Activated T-cell treated with anti-CD3 and anti-CD28 coated beads, Interleukin-2, amount 50 U/mL, for 24 hours (primary cell): ENCODE measurements around the gene RASSF8.

Source experiments
- DNase-seq: peaks from one replicate; pipeline ENCODE4 v3.0.0-alpha.2; 2020
- H3K27ac Mint-ChIP-seq: 2 replicates; pipeline ENCODE4 v1.8.0; 2020; ENCODE audit warnings: mild to moderate bottlenecking, mixed read lengths
- H3K27me3 Mint-ChIP-seq: 2 replicates; pipeline ENCODE4 v1.8.0; 2020; ENCODE audit warnings: mixed read lengths
- H3K36me3 Mint-ChIP-seq: 2 replicates; pipeline ENCODE4 v1.8.0; 2020; ENCODE audit warnings: low read depth, mixed read lengths
- H3K4me1 Mint-ChIP-seq: 2 replicates; pipeline ENCODE4 v1.8.0; 2020; ENCODE audit warnings: low read depth, mixed read lengths
- H3K4me3 Mint-ChIP-seq: 2 replicates; pipeline ENCODE4 v1.8.0; 2020; ENCODE audit warnings: mild to moderate bottlenecking, moderate library complexity, mixed read lengths
- H3K9me3 Mint-ChIP-seq: 2 replicates; pipeline ENCODE4 v1.8.0; 2020; ENCODE audit warnings: mixed read lengths

Gene RASSF8

DNA sequence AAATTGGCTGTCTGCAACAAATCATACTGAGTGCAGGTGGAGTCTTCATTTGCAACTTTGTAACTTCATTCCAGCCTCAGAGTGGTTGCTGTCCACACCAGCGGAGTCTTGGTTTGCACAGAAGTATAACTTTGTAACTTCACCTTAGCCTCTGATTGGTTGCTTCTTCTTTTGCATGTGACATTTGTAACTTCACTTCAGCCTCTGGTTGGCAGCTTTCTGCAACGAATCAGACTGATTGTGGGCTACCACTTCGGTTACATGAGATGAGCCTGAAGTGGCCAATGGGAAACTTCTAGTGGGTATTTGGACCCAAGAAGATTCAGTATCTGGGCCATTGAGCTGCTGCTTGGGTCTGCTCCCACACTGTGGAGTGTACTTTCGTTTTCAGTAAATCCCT, 17.8 kb downstream of the RASSF8 start:
- H3K36me3 Mint-ChIP-seq: no peaks in the 10 kb centered on the region
- no peaks in the 10 kb centered on the region for H3K4me1 Mint-ChIP-seq
- H3K27ac Mint-ChIP-seq: no peak overlapping the region
- no peak overlapping the region for H3K4me3 Mint-ChIP-seq
- peaks cover 8% of the 10 kb centered on the region for H3K27me3 Mint-ChIP-seq
- H3K9me3 Mint-ChIP-seq: no peaks in the 10 kb centered on the region
- no peak for DNase-seq

DNA sequence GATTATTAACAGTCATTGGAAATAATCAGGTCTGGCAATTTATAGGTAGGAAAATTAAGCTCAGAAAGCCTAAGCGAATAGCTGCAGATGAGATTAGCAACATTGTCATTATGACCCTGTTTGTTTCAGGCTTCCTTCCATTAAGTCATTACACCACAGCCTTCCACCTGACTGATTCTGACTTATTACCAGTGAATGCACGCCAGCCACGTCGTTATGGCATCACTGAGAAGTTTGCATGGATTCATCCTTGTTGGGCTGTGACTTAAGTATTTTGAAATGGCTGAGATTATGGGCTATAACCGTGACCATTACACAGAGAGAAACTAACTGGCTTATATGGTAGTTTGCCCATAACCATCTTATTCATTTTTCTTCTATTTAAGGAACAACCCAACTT, 18.6 kb downstream of the RASSF8 start:
- Mint-ChIP-seq H3K4me1 (no peaks in the 10 kb centered on the region), H3K27me3 (peaks cover 8% of the 10 kb centered on the region), H3K9me3 (no peaks in the 10 kb centered on the region), H3K4me3 (no peak overlapping the region), H3K27ac (no peak overlapping the region), H3K36me3 (no peaks in the 10 kb centered on the region)
- no peak for DNase-seq

DNA sequence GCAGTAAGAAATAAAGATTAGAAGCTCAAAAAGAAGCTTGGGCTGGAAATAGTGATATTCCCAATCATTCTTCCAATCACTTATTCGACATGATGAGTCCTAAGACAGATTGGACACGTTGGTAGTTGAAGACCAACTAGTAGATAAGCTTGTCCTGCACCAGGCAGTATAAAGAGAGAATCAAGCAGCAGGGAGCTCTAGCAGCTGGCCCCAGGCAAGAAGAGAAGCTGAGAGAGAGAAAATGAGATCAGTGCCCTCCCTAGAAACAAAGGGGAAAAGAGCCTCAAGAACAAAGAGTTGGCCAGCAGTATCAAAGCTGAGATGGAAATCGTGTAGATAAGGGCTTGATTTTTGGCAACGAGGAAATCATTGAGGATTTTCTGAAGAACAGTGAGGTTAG, 20.6 kb downstream of the RASSF8 start:
- no peaks in the 10 kb centered on the region for H3K4me1 Mint-ChIP-seq
- no peak overlapping the region for H3K4me3 Mint-ChIP-seq
- H3K27me3 Mint-ChIP-seq: peaks cover 8% of the 10 kb centered on the region
- DNase-seq: no peak
- no peak overlapping the region for H3K27ac Mint-ChIP-seq
- no peaks in the 10 kb centered on the region for H3K9me3 Mint-ChIP-seq
- no peaks in the 10 kb centered on the region for H3K36me3 Mint-ChIP-seq

DNA sequence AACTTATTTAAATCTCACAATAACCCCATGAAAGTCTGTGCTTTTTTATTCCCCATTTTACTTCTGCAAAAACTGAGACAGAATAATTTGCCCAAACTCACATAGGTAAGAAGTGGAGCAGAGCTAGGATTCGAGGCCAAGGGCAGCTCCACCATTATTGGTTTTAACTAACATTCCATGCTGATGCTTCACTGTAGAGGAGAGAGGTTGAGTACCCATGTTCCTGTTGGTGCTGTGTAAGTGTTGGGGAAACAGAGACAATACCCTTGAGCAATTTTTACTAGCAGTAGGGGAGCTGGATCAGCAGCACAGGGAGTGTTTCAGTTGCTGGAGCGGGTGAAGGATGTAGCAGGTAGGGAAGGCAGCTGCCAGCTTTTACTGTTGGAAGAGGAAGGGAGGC, 21.1 kb downstream of the RASSF8 start:
- H3K27me3 Mint-ChIP-seq: peaks cover 8% of the 10 kb centered on the region
- no peak overlapping the region for H3K4me3 Mint-ChIP-seq
- H3K4me1 Mint-ChIP-seq: no peaks in the 10 kb centered on the region
- no peaks in the 10 kb centered on the region for H3K9me3 Mint-ChIP-seq
- no peak for DNase-seq
- no peaks in the 10 kb centered on the region for H3K36me3 Mint-ChIP-seq
- no peak overlapping the region for H3K27ac Mint-ChIP-seq

DNA sequence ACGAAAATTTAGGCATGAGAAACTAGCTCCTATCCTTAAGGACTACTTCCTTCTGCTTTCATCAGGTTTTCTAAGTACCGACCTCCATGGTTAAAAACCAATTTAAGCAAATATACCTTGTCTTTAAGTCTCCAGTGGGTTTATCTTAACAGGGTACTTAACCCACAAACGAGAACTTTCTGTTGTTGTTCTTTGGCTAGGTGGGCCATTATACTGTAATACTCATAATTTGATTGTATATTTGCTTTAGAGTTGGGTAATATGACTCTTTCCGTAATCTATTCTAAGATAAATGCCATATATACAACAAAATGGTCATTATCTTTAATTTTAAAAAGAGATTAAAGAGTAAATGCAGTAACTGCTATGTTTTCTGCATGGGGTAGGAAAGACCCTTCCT, 21.6 kb downstream of the RASSF8 start:
- no peak overlapping the region for H3K27ac Mint-ChIP-seq
- peaks cover 8% of the 10 kb centered on the region for H3K27me3 Mint-ChIP-seq
- no peak overlapping the region for H3K4me3 Mint-ChIP-seq
- DNase-seq: no peak
- no peaks in the 10 kb centered on the region for H3K9me3 Mint-ChIP-seq
- H3K36me3 Mint-ChIP-seq: no peaks in the 10 kb centered on the region
- H3K4me1 Mint-ChIP-seq: no peaks in the 10 kb centered on the region

DNA sequence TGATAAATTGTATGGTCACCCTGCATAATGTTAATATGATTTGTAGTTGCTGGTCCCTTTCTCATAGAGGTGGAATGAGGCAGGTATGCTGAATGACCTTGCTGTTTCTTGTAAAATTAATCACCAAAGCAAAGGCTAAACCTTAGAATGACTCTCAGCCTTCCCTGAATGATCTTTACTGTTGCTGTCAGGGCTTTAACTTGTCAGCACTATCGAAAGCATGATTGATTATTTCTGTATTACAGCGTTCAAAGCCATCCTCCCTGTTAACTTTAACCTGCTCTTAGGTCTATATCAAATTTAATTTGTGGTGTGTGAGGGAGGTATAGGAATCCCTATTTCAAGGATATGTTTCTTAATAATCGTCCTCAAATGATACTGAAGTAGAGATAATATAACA, 23.1 kb downstream of the RASSF8 start:
- Mint-ChIP-seq H3K4me1 (no peaks in the 10 kb centered on the region), H3K36me3 (no peaks in the 10 kb centered on the region), H3K9me3 (no peaks in the 10 kb centered on the region), H3K4me3 (no peak overlapping the region), H3K27me3 (peaks cover 4% of the 10 kb centered on the region), H3K27ac (no peak overlapping the region)
- DNase-seq: no peak

DNA sequence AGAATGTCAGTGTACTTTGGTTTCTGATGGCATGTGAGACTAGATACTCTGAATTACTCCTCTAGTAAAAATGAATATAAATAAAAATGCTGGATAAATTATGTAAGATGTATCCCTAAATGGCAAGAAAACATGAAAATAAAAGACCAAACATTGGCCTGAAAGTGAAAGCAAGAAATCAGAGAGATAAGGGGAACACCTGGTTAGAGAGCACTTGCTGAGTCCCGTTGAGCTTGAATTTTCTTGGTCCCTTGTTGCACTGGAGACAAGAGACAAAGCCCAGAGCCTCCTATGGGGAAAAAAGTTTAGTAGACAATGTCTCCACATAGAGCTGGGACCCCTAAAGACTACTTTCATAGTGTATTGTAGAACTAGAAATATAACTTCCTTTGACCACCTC, 23.9 kb downstream of the RASSF8 start:
- no peaks in the 10 kb centered on the region for H3K36me3 Mint-ChIP-seq
- H3K4me3 Mint-ChIP-seq: no peak overlapping the region
- H3K27me3 Mint-ChIP-seq: peaks cover 4% of the 10 kb centered on the region
- DNase-seq: no peak
- no peaks in the 10 kb centered on the region for H3K9me3 Mint-ChIP-seq
- no peak overlapping the region for H3K27ac Mint-ChIP-seq
- no peaks in the 10 kb centered on the region for H3K4me1 Mint-ChIP-seq

DNA sequence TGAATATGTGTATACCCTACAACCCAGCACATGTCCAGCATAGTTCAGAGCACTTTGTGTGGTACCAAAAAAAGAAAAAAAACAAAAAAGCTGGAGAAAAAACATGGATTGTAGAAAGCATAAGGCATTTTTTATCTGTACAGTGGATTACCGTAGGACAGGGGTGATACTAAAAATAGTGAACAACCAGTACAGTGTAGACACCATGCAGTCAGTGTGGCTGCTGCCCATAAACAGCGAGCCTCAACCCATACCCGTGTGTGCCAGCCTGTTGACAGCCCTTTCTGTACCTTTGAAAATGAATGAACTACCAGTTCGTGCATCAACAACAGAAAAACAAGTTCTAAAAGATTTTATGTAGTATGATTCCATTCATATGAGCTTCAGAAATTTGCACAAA, 25.1 kb downstream of the RASSF8 start:
- peaks cover 4% of the 10 kb centered on the region for H3K27me3 Mint-ChIP-seq
- H3K9me3 Mint-ChIP-seq: no peaks in the 10 kb centered on the region
- no peak overlapping the region for H3K27ac Mint-ChIP-seq
- no peaks in the 10 kb centered on the region for H3K36me3 Mint-ChIP-seq
- no peaks in the 10 kb centered on the region for H3K4me1 Mint-ChIP-seq
- no peak overlapping the region for H3K4me3 Mint-ChIP-seq
- DNase-seq: no peak

DNA sequence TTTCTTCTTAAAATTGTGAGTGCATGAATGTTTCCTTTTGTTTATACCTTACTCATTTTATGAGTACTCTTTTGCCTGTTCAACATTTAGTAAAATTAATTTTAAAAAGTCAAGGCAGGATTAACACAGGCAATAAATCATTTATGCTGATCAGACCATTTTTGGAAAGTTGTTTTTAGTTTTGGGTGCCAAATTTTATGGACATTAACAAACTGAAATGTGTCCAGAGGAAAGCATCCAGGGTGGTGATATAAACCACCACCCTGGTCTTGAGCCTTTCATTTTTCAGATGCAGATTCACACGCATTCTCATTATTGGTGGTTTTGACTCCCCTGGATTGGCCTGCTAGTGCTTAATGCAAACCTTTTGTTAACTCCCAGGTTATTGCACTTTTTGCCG, 26.3 kb downstream of the RASSF8 start:
- Mint-ChIP-seq H3K27me3 (peaks cover under 1% of the 10 kb centered on the region), H3K27ac (no peak overlapping the region), H3K4me3 (no peak overlapping the region), H3K36me3 (no peaks in the 10 kb centered on the region), H3K9me3 (no peaks in the 10 kb centered on the region), H3K4me1 (no peaks in the 10 kb centered on the region)
- no peak for DNase-seq

DNA sequence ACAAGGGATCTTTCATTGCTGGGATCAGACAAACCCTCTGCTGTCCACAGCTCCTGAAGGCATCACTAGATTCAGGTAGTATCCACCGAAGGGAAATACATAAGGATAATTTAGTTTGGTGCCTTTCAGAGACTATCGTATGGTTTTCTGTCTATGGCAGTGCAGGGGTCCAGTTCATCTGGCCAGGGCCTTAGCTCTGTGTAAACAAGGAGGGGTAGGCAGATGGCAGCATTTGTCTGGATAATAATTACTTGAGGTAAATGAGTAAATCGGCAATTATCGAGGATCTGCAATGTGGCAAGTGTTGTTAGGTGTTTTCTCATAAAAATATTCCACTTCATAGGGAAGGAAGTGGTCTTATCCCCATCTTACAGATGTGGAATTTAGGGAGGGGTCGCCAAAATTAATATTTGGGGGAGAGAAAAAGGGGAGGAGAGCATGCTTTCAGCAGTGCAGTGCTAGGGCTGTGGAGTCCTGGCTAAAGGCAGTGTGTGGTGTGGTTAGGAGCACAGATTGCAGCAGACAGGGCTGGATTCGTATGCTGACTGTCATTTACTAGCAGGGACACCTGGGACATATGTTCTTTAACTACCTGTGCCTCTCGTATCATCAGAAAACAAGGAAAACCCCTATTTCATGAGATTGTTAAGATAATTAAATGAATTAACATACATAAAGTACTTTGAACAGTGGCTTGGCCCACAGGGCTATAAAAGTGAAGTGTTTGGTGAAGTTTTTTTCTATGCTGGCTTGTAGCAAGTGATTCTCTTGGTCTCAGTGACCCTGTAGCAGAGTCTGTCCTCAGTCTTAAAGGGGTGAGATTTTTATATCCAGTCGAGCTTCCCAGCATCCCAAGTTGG, 27.1 kb downstream of the RASSF8 start:
- Mint-ChIP-seq H3K36me3 (no peaks in the 10 kb centered on the region), H3K4me1 (no peaks in the 10 kb centered on the region), H3K27me3 (no peaks in the 10 kb centered on the region), H3K9me3 (no peaks in the 10 kb centered on the region), H3K27ac (no peak overlapping the region), H3K4me3 (no peak overlapping the region)
- DNase-seq: no peak

DNA sequence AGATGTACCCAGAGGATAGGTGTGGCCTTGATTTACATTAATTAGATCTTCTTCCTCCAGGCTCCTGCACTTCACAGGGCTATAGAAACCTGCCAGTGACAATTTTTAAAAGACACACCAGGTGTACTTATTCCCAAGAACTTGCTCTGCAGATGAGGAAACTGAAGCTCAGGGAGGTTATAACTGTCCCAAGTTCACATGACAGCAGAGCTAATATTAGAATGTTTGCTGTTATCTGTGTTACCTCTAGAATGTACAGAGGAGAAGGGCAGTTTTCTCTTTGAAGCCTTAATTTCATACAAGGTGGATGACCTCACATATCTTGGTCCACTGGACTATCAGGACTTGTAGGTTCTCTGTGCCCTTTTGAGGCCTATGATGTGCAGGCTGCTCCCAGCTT, 27.7 kb downstream of the RASSF8 start:
- Mint-ChIP-seq H3K27me3 (no peaks in the 10 kb centered on the region), H3K27ac (no peak overlapping the region), H3K9me3 (no peaks in the 10 kb centered on the region), H3K4me3 (no peak overlapping the region), H3K4me1 (no peaks in the 10 kb centered on the region), H3K36me3 (no peaks in the 10 kb centered on the region)
- no peak for DNase-seq

DNA sequence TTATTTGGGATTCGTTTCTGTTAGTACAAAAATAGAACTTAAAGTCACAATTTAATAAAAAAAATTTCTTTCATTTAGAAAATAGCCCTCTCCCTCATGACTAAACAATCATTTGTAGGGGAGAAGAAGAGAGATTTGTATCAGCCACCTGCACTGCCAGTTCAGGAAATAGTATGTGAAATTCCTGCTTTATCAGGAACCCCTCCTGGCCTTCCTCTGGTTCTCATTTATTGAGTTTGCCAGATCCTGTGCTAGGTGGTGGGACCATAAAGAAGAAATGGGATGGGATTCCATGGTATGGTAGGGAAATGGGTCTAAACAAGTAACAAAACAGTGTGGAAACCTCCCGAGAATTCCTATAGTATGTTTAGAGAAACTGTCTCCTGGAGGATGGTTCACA, 30.0 kb downstream of the RASSF8 start:
- Mint-ChIP-seq H3K27me3 (no peaks in the 10 kb centered on the region), H3K27ac (no peak overlapping the region), H3K4me3 (no peak overlapping the region), H3K9me3 (no peaks in the 10 kb centered on the region), H3K36me3 (no peaks in the 10 kb centered on the region), H3K4me1 (no peaks in the 10 kb centered on the region)
- no peak for DNase-seq

DNA sequence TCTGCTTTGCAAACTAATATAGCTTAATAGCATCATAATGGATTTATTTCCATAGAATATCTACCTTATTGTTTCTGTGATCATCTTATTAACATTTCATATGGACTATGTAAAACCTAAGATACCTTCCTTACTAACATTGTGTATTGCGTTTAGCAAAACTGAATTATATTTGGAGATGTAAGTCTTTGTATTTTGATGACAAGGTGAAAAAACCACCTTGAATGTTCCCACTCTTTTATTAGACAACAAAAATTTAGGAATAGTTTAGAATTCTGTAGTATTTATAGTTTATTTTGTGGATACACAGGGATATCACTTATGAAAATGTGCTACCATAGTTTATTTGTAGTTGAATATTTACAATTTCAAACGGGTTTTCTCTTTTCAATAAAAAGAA, 32.0 kb downstream of the RASSF8 start:
- Mint-ChIP-seq H3K9me3 (no peaks in the 10 kb centered on the region), H3K4me3 (no peak overlapping the region), H3K36me3 (no peaks in the 10 kb centered on the region), H3K4me1 (no peaks in the 10 kb centered on the region), H3K27me3 (no peaks in the 10 kb centered on the region), H3K27ac (no peak overlapping the region)
- DNase-seq: no peak

DNA sequence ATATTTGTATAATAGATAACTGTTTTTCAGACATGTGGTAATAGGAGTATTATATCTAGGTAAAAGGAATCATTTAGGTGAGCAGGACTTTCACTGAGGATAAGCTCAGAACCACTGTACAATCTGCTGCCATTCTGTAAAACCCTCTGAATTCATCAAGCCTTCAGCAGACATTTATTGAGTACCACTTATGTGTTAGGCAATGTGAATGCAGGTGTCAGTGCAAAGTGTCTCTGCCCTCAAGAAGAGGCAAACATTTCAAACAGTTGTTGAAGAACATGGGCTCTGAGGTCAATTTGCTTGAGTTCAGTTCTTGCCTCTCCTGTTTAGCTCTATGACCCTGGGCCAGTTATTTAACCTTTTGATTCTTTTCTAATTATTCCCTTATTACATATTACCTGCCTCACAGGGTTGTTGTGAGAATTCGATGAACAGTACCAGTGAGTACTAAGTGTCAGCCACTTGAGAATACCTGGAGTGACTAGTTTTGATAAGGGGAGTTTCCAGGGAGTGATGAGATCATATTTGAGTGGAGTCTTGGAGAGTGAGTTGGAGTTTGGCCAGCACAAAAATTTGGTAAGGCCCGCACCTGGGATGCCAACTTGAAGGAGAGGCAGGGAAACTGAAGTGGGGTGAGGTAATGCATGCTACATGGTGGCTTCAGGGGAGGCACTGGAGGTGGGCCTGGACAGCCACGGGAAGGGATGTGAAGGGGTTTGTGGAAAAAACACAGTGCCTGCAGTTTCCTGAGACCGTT, 33.7 kb downstream of the RASSF8 start:
- Mint-ChIP-seq H3K27me3 (no peaks in the 10 kb centered on the region), H3K4me3 (no peak overlapping the region), H3K27ac (no peak overlapping the region), H3K9me3 (no peaks in the 10 kb centered on the region), H3K4me1 (no peaks in the 10 kb centered on the region), H3K36me3 (no peaks in the 10 kb centered on the region)
- no peak for DNase-seq

DNA sequence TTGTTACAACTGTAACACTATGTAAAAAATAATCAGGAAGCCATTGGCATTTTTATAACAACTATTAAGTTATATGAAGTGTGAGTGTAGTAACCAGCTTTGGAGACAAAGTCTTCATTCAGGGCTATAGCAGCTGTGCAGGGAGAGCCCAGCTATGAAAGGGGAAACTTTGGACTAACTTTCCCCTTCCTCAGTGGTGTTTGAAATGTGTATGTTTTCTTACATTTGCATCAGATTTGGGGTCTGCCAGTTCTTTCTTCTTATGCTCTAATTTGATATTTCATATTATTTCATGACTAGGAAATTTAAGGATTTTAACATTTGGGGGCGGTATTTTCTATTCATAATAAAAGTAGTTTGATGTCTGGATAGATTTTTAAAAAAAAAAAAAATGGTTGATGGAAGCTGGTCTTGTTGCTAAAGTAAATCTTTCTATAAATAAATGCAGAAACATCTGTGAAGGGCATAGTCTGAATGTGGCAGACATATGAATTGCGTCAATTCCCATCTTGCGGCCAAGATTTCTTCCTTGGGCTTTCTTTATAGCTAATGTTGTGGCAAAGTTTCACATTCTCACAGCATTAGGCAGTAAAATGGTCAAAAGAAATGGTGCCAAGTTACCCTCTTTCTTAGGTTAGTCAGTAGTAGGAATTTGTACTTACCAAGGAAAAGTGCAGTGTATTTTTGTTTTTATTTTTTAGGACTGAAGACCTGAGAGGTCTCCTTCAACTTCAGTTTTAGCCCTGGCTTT, 35.6 kb downstream of the RASSF8 start:
- Mint-ChIP-seq H3K9me3 (no peaks in the 10 kb centered on the region), H3K27me3 (no peaks in the 10 kb centered on the region), H3K4me3 (no peak overlapping the region), H3K27ac (no peak overlapping the region), H3K36me3 (no peaks in the 10 kb centered on the region), H3K4me1 (no peaks in the 10 kb centered on the region)
- no peak for DNase-seq
